ENCODE measurements around the gene MIOS. TPM values are rescaled to one million over a fixed set of nuclear protein-coding genes. Genes with fewer than 3 reads are reported as not detected.

The MIOS gene
- total and polyA plus RNA-seq, 9 of the 15 experiments (the other 6 are each of a cell fraction or from before 2014, with no cell fraction given): 7.8 to 47.8 (median 30.6) TPM

GRCh38 chr7:7519056-7519455 lies 47.6 kb upstream of the MIOS start:
- H3K4me3 ChIP-seq: no peak overlapping the region
- no peaks in the 10 kb centered on the region for H3K36me3 ChIP-seq (ENCODE audit: control insufficient read depth, insufficient read depth, low read length)
- 13% methylated on average over 2 of the region's 2 CpGs for WGBS (ENCODE audit: insufficient coverage, low coverage, missing lambda C conversion rate)
- BruUV-seq (replicated peaks): no TSS peak
- ChIA-PET CTCF (ENCODE audit: low intra/inter-chr PET ratio) (no interaction called here), POLR2A (no interaction called here)
- no peak for DNase-seq (ENCODE audit: extremely low read depth in 1 of 4, low spot score in 3 of 4)
- no peak overlapping the region for H2AFZ ChIP-seq (ENCODE audit: low read depth, low read length)
- H3K27me3 ChIP-seq (ENCODE audit: control insufficient read depth in 2 of 2, insufficient read depth in 2 of 2, low read length in 2 of 2): no peaks in the 10 kb centered on the region
- no peak overlapping the region for H3K27ac ChIP-seq (ENCODE audit: extremely low read depth, low read depth, low read length)
- ATAC-seq: no peak
- TF ChIP-seq AFF1 (IDR thresholded peaks at IDR 0.05; ENCODE audit: low read depth in 1 of 2, partially characterized antibody in 2 of 2) (no peak), C11orf30 (IDR thresholded peaks at IDR 0.05; ENCODE audit: low read depth) (no peak), SIN3A (IDR thresholded peaks at IDR 0.05; ENCODE audit: borderline replicate concordance in 2 of 2, control insufficient read depth in 1 of 2, low read depth in 2 of 2, low read length in 2 of 2) (no peak), BCOR (IDR thresholded peaks at IDR 0.05) (no peak), NCOA1 (IDR thresholded peaks at IDR 0.05; ENCODE audit: low read depth) (no peak), ZNF3 (CRISPR knock-in tag; IDR thresholded peaks at IDR 0.05) (no peak), RBFOX2 (IDR thresholded peaks at IDR 0.05; ENCODE audit: low read depth, low read length) (no peak), MEF2D (tag; conservative IDR thresholded peaks at IDR 0.05; ENCODE audit: low read depth) (no peak), THAP12 (CRISPR knock-in tag; IDR thresholded peaks at IDR 0.05) (no peak), FUS (optimal IDR thresholded peaks at IDR 0.05; ENCODE audit: low read depth, low read length) (no peak), ZNF583 (CRISPR knock-in tag; IDR thresholded peaks at IDR 0.05) (no peak), ZNF431 (CRISPR knock-in tag; IDR thresholded peaks at IDR 0.05) (no peak), RBM17 (IDR thresholded peaks at IDR 0.05; ENCODE audit: borderline replicate concordance, low read depth, low read length) (no peak), CC2D1A (IDR thresholded peaks at IDR 0.05) (no peak), ETV5 (CRISPR knock-in tag; IDR thresholded peaks at IDR 0.05; ENCODE audit: low read depth) (no peak)
- no peaks in the 10 kb centered on the region for H3K9me1 ChIP-seq (ENCODE audit: control insufficient read depth, insufficient read depth, low read length)
- H3K4me1 ChIP-seq (replicated peaks in 1 of 2; ENCODE audit: control insufficient read depth in 2 of 2, insufficient read depth in 2 of 2, low read length in 2 of 2): no peaks in the 10 kb centered on the region
- H4K20me1 ChIP-seq (replicated peaks; ENCODE audit: control insufficient read depth, insufficient read depth, low read length): no peaks in the 10 kb centered on the region
- H3K9me3 ChIP-seq (replicated peaks; ENCODE audit: control insufficient read depth, insufficient read depth, low read depth, low read length): no peaks in the 10 kb centered on the region
- intact Hi-C loops (cut with micrococcal nuclease) (no loop called here), in situ Hi-C loops (cut with MboI) (no loop called here)
- H3K4me2 ChIP-seq (ENCODE audit: insufficient read depth, low read length): no peak overlapping the region
- no peak for FAIRE-seq
- no peak overlapping the region for H3K9ac ChIP-seq (ENCODE audit: insufficient read depth in 1 of 2, low read depth in 2 of 2, low read length in 2 of 2)
- no peaks in the 10 kb centered on the region for H3K79me2 ChIP-seq (ENCODE audit: control insufficient read depth, insufficient read depth, low read length)

All from K562 (cell line).